ENCODE results near the gene MBOAT2. TPM values are rescaled to one million over a fixed set of nuclear protein-coding genes. Genes with fewer than 3 reads are reported as not detected.

The MBOAT2 gene
- total and polyA plus RNA-seq, 7 donors = 8.4 to 43.5 (median 15.3) TPM

GRCh38 chr2:8965216-8965969, 38.1 kb downstream of the MBOAT2 start:
- H3K27me3 ChIP-seq = no peaks in the 10 kb centered on the region
- no peak for DNase-seq
- no peak for TF ChIP-seq EP300 (IDR thresholded peaks at IDR 0.05)
- no peak for TF ChIP-seq POLR2AphosphoS5 (IDR thresholded peaks at IDR 0.05)
- no peak for TF ChIP-seq CTCF (IDR thresholded peaks at IDR 0.05)
- TF ChIP-seq POLR2A (IDR thresholded peaks at IDR 0.05) = no peak
- H3K36me3 ChIP-seq = no peaks in the 10 kb centered on the region
- H3K4me1 ChIP-seq = no peaks in the 10 kb centered on the region
- no peak overlapping the region for H3K4me3 ChIP-seq
- intact Hi-C loops (cut with DNase I) = no loop called here
- H3K9me3 ChIP-seq = no peaks in the 10 kb centered on the region
- H3K27ac ChIP-seq = no peak overlapping the region
- WGBS, 2 donors = 36 to 66% methylated on average over 8 of the region's 8 CpGs

- Histone ChIP-seq H3K4me1 (no peaks in the 10 kb centered on the region), H3K4me3 (no peak overlapping the region), H3K9me3 (no peaks in the 10 kb centered on the region), H3K36me3 (no peaks in the 10 kb centered on the region), H3K27ac (no peak overlapping the region), H3K27me3 (no peaks in the 10 kb centered on the region)
- WGBS, 2 donors = 86 to 95% methylated on average over 6 of the region's 6 CpGs
- DNase-seq = no peak
- intact Hi-C loops (cut with DNase I) = no loop called here
- TF ChIP-seq EP300 (IDR thresholded peaks at IDR 0.05) (no peak), POLR2AphosphoS5 (IDR thresholded peaks at IDR 0.05) (no peak), CTCF (IDR thresholded peaks at IDR 0.05) (no peak), POLR2A (IDR thresholded peaks at IDR 0.05) (no peak)
These were observed 40.6 kb downstream of the MBOAT2 start for GRCh38 chr2:8962890-8963289.

- no peak overlapping the region for H3K27ac ChIP-seq
- no peaks in the 10 kb centered on the region for H3K36me3 ChIP-seq
- H3K27me3 ChIP-seq = no peaks in the 10 kb centered on the region
- H3K4me3 ChIP-seq = no peak overlapping the region
- no peak for DNase-seq
- 68 to 88% methylated on average over 4 of the region's 4 CpGs for WGBS, 2 donors
- peaks cover 0 to 7% (median 0%) of the 10 kb centered on the region in 4 donors for H3K9me3 ChIP-seq
- TF ChIP-seq POLR2AphosphoS5 (IDR thresholded peaks at IDR 0.05) = no peak
- no peak for TF ChIP-seq CTCF (IDR thresholded peaks at IDR 0.05)
- no peak for TF ChIP-seq POLR2A (IDR thresholded peaks at IDR 0.05)
- no peak for TF ChIP-seq EP300 (IDR thresholded peaks at IDR 0.05)
- intact Hi-C loops (cut with DNase I) = no loop called here
- H3K4me1 ChIP-seq = no peaks in the 10 kb centered on the region
These were observed 45.9 kb downstream of the MBOAT2 start for GRCh38 chr2:8957628-8958027.

GRCh38 chr2:8956774-8957173, 46.7 kb downstream of the MBOAT2 start:
- intact Hi-C loops (cut with DNase I) = no loop called here
- no peak for TF ChIP-seq EP300 (IDR thresholded peaks at IDR 0.05)
- no peak for TF ChIP-seq POLR2A (IDR thresholded peaks at IDR 0.05)
- TF ChIP-seq POLR2AphosphoS5 (IDR thresholded peaks at IDR 0.05) = no peak
- TF ChIP-seq CTCF (IDR thresholded peaks at IDR 0.05) = no peak

More at GRCh38 chr2:8956774-8957173, 46.7 kb downstream of the MBOAT2 start:
- WGBS, 2 donors = 93 to 99% methylated on average over 1 of the region's 1 CpG
- Histone ChIP-seq H3K27me3 (no peaks in the 10 kb centered on the region), H3K27ac (no peak overlapping the region), H3K36me3 (no peaks in the 10 kb centered on the region), H3K4me1 (no peaks in the 10 kb centered on the region), H3K4me3 (no peak overlapping the region), H3K9me3 (peaks cover 0 to 7% (median 0%) of the 10 kb centered on the region in 4 donors)
- DNase-seq = no peak
